Tibial nerve (tissue), 4 donors: ENCODE data around the gene GARIN3. TPM values are rescaled to one million over a fixed set of nuclear protein-coding genes. Genes with fewer than 3 reads are reported as not detected.

ENCODE experiments used
- DNase-seq, 2 donors: peaks; one replicate each; pipeline ENCODE4 v3.0.0-alpha.2; 2019; ENCODE audit warnings: low spot score in 2 of 2
- H3K27ac ChIP-seq, 4 donors: fragments of 200-600 bp; sonication (generic) in 3 of 4; one replicate each; pipeline ENCODE4 v1.5.1; 2017 to 2019; ENCODE audit warnings: mild to moderate bottlenecking in 1 of 4
- H3K27me3 ChIP-seq, 2 donors: fragments of 200-600 bp; sonication (generic) in 1 of 2; one replicate each; pipeline versions ENCODE4 v1.5.1 to v1.6.0; 2017 to 2019
- H3K36me3 ChIP-seq, 3 donors: fragments of 200-600 bp; sonication (generic); one replicate each; pipeline ENCODE4 v1.5.1; 2018 to 2019
- H3K4me1 ChIP-seq, 4 donors: fragments of 200-600 bp; sonication (generic) in 3 of 4; one replicate each; pipeline ENCODE4 v1.5.1; 2017 to 2019
- H3K4me3 ChIP-seq, 4 donors: fragments of 200-600 bp; sonication (generic) in 3 of 4; one replicate each; pipeline ENCODE4 v1.5.1; 2017 to 2019; ENCODE audit warnings: mild to moderate bottlenecking in 1 of 4, moderate library complexity in 1 of 4
- H3K9me3 ChIP-seq, 4 donors: fragments of 200-600 bp; sonication (generic) in 3 of 4; one replicate each; pipeline ENCODE4 v1.5.1; 2017 to 2019
- EP300 ChIP-seq, 2 donors: sonication (generic); formaldehyde crosslinking; IDR thresholded peaks; one replicate each; pipeline ENCODE4 v1.6.1; 2017; ENCODE audit warnings: antibody characterized with exemption in 2 of 2, mild to moderate bottlenecking in 1 of 2
- POLR2A ChIP-seq, 2 donors: fragments of 450-650 bp; IDR thresholded peaks; one replicate each; pipeline ENCODE4 v1.6.1; 2017; ENCODE audit warnings: antibody characterized with exemption in 2 of 2, mild to moderate bottlenecking in 2 of 2, moderate library complexity in 2 of 2
- WGBS, 2 donors: methylation state at CpG; one replicate each; pipeline ENCODE4 v1.1.5; 2018; 5-methylcytosine and 5-hydroxymethylcytosine counted together
- total RNA-seq, 4 donors: library from RNA; depleted of rRNA; stranded (reverse); fragments of >200 nt; gene quantifications; one replicate each; pipeline ENCODE4 v1.1.0, GENCODE V29; 2016
- TF ChIP-seq, protein P1 (sequence below), 5 experiments: fragments of 200-600 bp in 3 of 5; fragments of 450-650 bp in 2 of 5; sonication (generic) in 3 of 5; IDR thresholded peaks; one replicate each; pipeline ENCODE4 v1.5.1; 2016 to 2019; ENCODE audit warnings: antibody characterized with exemption in 5 of 5, mild to moderate bottlenecking in 3 of 5, moderate library complexity in 2 of 5

The GARIN3 gene
- total RNA-seq, 4 donors from 2014 or later = not detected

DNA sequence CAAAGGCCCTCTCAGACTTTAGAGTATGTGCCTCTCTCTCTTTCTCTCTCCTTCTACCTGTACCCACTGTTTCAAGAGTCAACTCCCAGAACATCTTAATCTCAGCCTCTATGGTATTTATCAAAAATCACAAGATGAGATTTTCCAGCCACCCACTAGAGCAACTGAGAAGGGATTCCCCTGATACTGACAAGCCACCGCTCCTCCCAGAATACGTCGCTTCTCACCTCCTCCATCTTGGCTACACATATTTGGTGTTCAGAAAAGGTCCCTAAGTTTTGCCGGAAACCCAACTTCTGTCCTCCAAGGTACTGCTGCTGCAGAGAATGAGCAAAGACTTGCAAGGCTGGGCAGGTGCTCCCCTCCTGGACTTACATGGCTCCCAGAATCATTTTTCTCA lies 6.1 kb downstream of the GARIN3 start:
- Histone ChIP-seq H3K27me3 (no peaks in the 10 kb centered on the region), H3K4me3 (no peak overlapping the region), H3K27ac (no peak overlapping the region), H3K9me3 (no peaks in the 10 kb centered on the region), H3K36me3 (no peaks in the 10 kb centered on the region), H3K4me1 (no peaks in the 10 kb centered on the region)
- no peak for DNase-seq
- TF ChIP-seq POLR2A (IDR thresholded peaks at IDR 0.05) (no peak), EP300 (IDR thresholded peaks at IDR 0.05) (no peak)
- TF ChIP-seq, protein P1, sequence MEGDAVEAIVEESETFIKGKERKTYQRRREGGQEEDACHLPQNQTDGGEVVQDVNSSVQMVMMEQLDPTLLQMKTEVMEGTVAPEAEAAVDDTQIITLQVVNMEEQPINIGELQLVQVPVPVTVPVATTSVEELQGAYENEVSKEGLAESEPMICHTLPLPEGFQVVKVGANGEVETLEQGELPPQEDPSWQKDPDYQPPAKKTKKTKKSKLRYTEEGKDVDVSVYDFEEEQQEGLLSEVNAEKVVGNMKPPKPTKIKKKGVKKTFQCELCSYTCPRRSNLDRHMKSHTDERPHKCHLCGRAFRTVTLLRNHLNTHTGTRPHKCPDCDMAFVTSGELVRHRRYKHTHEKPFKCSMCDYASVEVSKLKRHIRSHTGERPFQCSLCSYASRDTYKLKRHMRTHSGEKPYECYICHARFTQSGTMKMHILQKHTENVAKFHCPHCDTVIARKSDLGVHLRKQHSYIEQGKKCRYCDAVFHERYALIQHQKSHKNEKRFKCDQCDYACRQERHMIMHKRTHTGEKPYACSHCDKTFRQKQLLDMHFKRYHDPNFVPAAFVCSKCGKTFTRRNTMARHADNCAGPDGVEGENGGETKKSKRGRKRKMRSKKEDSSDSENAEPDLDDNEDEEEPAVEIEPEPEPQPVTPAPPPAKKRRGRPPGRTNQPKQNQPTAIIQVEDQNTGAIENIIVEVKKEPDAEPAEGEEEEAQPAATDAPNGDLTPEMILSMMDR (IDR thresholded peaks at IDR 0.05) = no peak
- WGBS, 2 donors = 85 to 89% methylated on average over 4 of the region's 4 CpGs

DNA sequence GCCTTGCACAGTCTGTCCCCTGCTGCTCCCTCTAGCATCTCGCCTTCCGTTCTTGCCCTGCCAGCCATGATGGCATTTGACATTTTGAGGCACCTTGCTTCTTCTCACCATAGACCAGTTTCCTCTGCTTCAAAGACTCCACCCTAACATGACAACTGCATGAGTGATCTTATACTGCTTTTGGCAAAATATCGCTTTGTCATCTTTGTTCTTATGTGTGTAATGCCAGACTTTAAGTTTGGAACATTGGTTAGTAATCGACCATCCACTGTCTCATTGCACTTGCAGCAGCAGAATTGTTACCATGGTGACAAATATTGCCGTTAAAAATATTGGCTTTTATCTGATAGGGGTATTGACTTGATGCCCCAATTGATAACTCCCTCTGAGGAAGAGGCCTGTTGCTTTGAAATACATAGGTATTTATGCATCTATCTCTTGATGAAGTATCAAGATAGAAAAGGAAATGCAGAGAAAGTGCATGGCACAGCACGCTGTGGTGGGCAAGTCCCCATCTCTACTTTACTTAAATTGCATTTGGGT lies 6.8 kb downstream of the GARIN3 start:
- no peak for TF ChIP-seq EP300 (IDR thresholded peaks at IDR 0.05)
- TF ChIP-seq, protein P1 (IDR thresholded peaks at IDR 0.05) = no peak
- TF ChIP-seq POLR2A (IDR thresholded peaks at IDR 0.05) = no peak
- Histone ChIP-seq H3K4me3 (no peak overlapping the region), H3K27ac (no peak overlapping the region), H3K9me3 (no peaks in the 10 kb centered on the region), H3K27me3 (no peaks in the 10 kb centered on the region), H3K4me1 (no peaks in the 10 kb centered on the region), H3K36me3 (no peaks in the 10 kb centered on the region)
- 88 to 89% methylated on average over 6 of the region's 6 CpGs for WGBS, 2 donors
- DNase-seq = no peak

DNA sequence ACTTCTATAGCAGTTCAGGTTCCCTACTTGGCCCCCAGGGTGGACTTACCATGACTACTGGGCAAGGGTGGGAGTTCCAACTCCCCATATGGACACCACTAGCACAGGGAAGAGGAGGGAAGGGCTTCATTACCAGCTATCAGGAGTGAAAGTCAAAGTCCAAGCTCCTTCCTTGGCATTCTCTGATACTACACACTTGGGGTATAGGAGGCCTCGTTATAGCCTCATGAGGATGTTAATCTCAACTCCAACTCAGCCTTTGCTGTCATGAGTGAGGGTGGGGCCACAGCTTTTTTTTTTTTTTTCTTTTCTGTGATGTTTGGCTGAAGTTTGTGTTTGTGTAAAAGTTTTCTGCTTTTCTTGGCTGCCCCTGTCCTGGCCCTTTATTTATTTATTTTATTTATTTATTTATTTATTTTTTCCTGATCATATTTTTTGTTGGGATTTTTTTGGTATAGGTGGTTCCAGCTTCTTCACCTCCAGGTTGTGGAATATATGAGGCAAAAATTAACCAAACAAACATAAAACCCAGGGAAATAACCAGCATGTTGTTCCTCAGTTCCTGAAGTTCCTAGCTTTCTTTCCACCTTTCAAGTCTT lies 8.7 kb downstream of the GARIN3 start:
- no peak for DNase-seq
- Histone ChIP-seq H3K36me3 (no peaks in the 10 kb centered on the region), H3K27ac (no peak overlapping the region), H3K27me3 (no peaks in the 10 kb centered on the region), H3K4me1 (no peaks in the 10 kb centered on the region), H3K4me3 (no peak overlapping the region), H3K9me3 (no peaks in the 10 kb centered on the region)
- TF ChIP-seq POLR2A (IDR thresholded peaks at IDR 0.05) (no peak), EP300 (IDR thresholded peaks at IDR 0.05) (no peak)
- TF ChIP-seq, protein P1 (IDR thresholded peaks at IDR 0.05) = no peak
- 19 to 26% methylated on average over 1 of the region's 1 CpG for WGBS, 2 donors

DNA sequence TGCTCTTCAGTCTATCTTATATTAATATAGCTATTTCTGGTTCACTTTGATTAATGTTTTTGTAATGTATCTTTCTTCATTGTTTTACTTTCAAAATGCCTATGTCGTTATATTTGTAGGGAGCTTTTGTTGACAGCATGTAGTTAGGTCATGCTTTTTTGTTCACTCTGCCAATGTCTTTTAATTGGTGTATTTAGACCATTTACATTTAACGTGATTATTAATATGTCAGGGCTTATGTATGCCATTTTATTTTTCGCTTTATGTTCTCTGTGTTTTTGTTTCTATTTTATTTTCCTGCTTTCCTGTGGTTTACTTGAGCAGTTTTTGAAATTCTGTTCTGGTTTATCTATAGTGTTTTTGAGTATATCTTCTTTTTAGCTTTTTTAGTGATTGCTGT lies 10.8 kb downstream of the GARIN3 start:
- 86 to 87% methylated on average over 3 of the region's 3 CpGs for WGBS, 2 donors
- H3K36me3 ChIP-seq = no peaks in the 10 kb centered on the region
- no peaks in the 10 kb centered on the region for H3K4me1 ChIP-seq
- no peak for TF ChIP-seq POLR2A (IDR thresholded peaks at IDR 0.05)
- no peak for TF ChIP-seq EP300 (IDR thresholded peaks at IDR 0.05)
- TF ChIP-seq, protein P1 (IDR thresholded peaks at IDR 0.05) = no peak
- no peak overlapping the region for H3K27ac ChIP-seq
- no peaks in the 10 kb centered on the region for H3K9me3 ChIP-seq
- no peak for DNase-seq
- H3K4me3 ChIP-seq = no peak overlapping the region
- no peaks in the 10 kb centered on the region for H3K27me3 ChIP-seq

DNA sequence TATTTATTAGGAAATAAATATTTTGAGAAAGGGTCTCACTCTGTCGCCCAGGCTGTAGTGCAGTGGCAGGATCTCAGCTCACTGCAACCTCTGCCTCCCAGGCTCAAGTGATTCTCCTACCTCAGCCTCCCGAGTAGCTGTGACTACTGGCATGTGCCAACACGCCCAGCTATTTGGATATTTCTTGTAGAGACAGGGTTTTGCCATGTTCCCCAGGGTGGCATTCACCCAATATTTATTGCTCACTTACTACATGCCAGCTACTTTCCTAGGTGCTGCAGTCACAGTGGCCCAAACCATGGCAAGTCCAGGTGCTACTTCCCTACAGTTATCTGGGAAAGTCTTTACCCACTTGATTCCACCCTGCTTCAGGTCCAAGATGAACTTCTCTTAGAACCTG lies 15.1 kb downstream of the GARIN3 start:
- no peaks in the 10 kb centered on the region for H3K27me3 ChIP-seq
- H3K4me1 ChIP-seq = peaks cover 0 to 4% (median 2%) of the 10 kb centered on the region in 4 donors
- no peaks in the 10 kb centered on the region for H3K9me3 ChIP-seq
- H3K27ac ChIP-seq = no peak overlapping the region
- H3K36me3 ChIP-seq = no peaks in the 10 kb centered on the region
- WGBS, 2 donors = 86 to 88% methylated on average over 3 of the region's 3 CpGs
- TF ChIP-seq, protein P1 (IDR thresholded peaks at IDR 0.05) = no peak
- TF ChIP-seq EP300 (IDR thresholded peaks at IDR 0.05) (no peak), POLR2A (IDR thresholded peaks at IDR 0.05) (no peak)
- no peak for DNase-seq
- no peak overlapping the region for H3K4me3 ChIP-seq
